Measurements from ENCODE around the gene ZNF710.

Gene ZNF710

GRCh38 chr15:90084876-90085423 lies 83.8 kb downstream of the ZNF710 start:
- H3K4me3 ChIP-seq (ENCODE audit: low read depth, low read length), result no peak overlapping the region
- TF ChIP-seq CTCF (conservative IDR thresholded peaks at IDR 0.05; ENCODE audit: low read depth, low read length), result no peak
- DNase-seq (ENCODE audit: low read depth), result no peak

GRCh38 chr15:90085565-90085964 lies 84.4 kb downstream of the ZNF710 start:
- TF ChIP-seq CTCF (conservative IDR thresholded peaks at IDR 0.05; ENCODE audit: low read depth, low read length), result no peak
- no peak for DNase-seq (ENCODE audit: low read depth)
- H3K4me3 ChIP-seq (ENCODE audit: low read depth, low read length), result no peak overlapping the region

GRCh38 chr15:90086868-90087268 lies 85.7 kb downstream of the ZNF710 start:
- H3K4me3 ChIP-seq (ENCODE audit: low read depth, low read length), result no peak overlapping the region
- DNase-seq (ENCODE audit: low read depth), result peak; percentile 67
- peak; percentile 89 for TF ChIP-seq CTCF (conservative IDR thresholded peaks at IDR 0.05; ENCODE audit: low read depth, low read length)

GRCh38 chr15:90087454-90088154 lies 86.5 kb downstream of the ZNF710 start:
- no peak for DNase-seq (ENCODE audit: low read depth)
- TF ChIP-seq CTCF (conservative IDR thresholded peaks at IDR 0.05; ENCODE audit: low read depth, low read length), result peak; percentile 39

GRCh38 chr15:90090226-90090848 lies 89.2 kb downstream of the ZNF710 start:
- DNase-seq (ENCODE audit: low read depth), result no peak
- TF ChIP-seq CTCF (conservative IDR thresholded peaks at IDR 0.05; ENCODE audit: low read depth, low read length), result no peak
- H3K4me3 ChIP-seq (ENCODE audit: low read depth, low read length), result no peak overlapping the region

More at GRCh38 chr15:90087454-90088154, 86.5 kb downstream of the ZNF710 start:
- no peak overlapping the region for H3K4me3 ChIP-seq (ENCODE audit: low read depth, low read length)

GRCh38 chr15:90091156-90091931 lies 90.2 kb downstream of the ZNF710 start:
- DNase-seq (ENCODE audit: low read depth), result no peak
- no peak for TF ChIP-seq CTCF (conservative IDR thresholded peaks at IDR 0.05; ENCODE audit: low read depth, low read length)
- no peak overlapping the region for H3K4me3 ChIP-seq (ENCODE audit: low read depth, low read length)
